ENCODE data around the gene MCRIP1. TPM values are rescaled to one million over a fixed set of nuclear protein-coding genes. Genes with fewer than 3 reads are reported as not detected.

The MCRIP1 gene
- total and polyA plus RNA-seq, 4 donors, result 16.6 to 42.0 (median 26.2) TPM

Other genes starting within 250 kb of the MCRIP1 start
- gene NPLOC4, start 196.2 kb downstream of the MCRIP1 start, total RNA-seq, result 10 to 100 TPM; 65.6 to 67.4 TPM
- 10 to 100 TPM; 23.5 to 35.7 TPM for gene NPLOC4, start 196.2 kb downstream of the MCRIP1 start, polyA plus RNA-seq
- under 1 TPM; 0.17 to 0.84 TPM for gene TSPAN10, start 196.1 kb downstream of the MCRIP1 start, total RNA-seq
- gene TSPAN10, start 196.1 kb downstream of the MCRIP1 start, polyA plus RNA-seq, result under 1 TPM; 0.22 to 0.36 TPM
- 1 to 10 TPM in 1 of 2 donors, under 1 TPM in 1; 0.25 to 1.2 TPM for gene PDE6G, start 176.7 kb downstream of the MCRIP1 start, total RNA-seq
- gene PDE6G, start 176.7 kb downstream of the MCRIP1 start, polyA plus RNA-seq, result 1 to 10 TPM; 1.3 to 1.9 TPM
- 10 to 100 TPM; 11.2 to 15.2 TPM for gene OXLD1, start 166.7 kb downstream of the MCRIP1 start, total RNA-seq
- 10 to 100 TPM; 22.8 to 26.4 TPM for gene OXLD1, start 166.7 kb downstream of the MCRIP1 start, polyA plus RNA-seq
- gene CCDC137, start 166.6 kb downstream of the MCRIP1 start, total RNA-seq, result 1 to 10 TPM; 4.3 to 4.8 TPM
- gene CCDC137, start 166.6 kb downstream of the MCRIP1 start, polyA plus RNA-seq, result 1 to 10 TPM; 5.7 to 6.9 TPM
- 10 to 100 TPM in 1 of 2 donors, 1 to 10 TPM in 1; 9.8 to 12.9 TPM for gene ARL16, start 149.5 kb downstream of the MCRIP1 start, total RNA-seq
- 10 to 100 TPM in 1 of 2 donors, 1 to 10 TPM in 1; 7.9 to 24.3 TPM for gene ARL16, start 149.5 kb downstream of the MCRIP1 start, polyA plus RNA-seq
- 10 to 100 TPM; 27.6 to 31.6 TPM for gene HGS, start 149.3 kb downstream of the MCRIP1 start, total RNA-seq
- 10 to 100 TPM; 21.8 to 28.7 TPM for gene HGS, start 149.3 kb downstream of the MCRIP1 start, polyA plus RNA-seq
- 10 to 100 TPM in 1 of 2 donors, 1 to 10 TPM in 1; 9.1 to 15.1 TPM for gene MRPL12, start 129.9 kb downstream of the MCRIP1 start, total RNA-seq
- gene MRPL12, start 129.9 kb downstream of the MCRIP1 start, polyA plus RNA-seq, result 100 to 1,000 TPM; 103 to 121 TPM
- 10 to 100 TPM; 19.8 to 54.6 TPM for gene SLC25A10, start 121.0 kb downstream of the MCRIP1 start, total RNA-seq
- gene SLC25A10, start 121.0 kb downstream of the MCRIP1 start, polyA plus RNA-seq, result 10 to 100 TPM; 36.7 to 51.2 TPM
- 10 to 100 TPM; 20.7 to 72.0 TPM for gene GCGR, start 29.1 kb downstream of the MCRIP1 start, total RNA-seq
- gene GCGR, start 29.1 kb downstream of the MCRIP1 start, polyA plus RNA-seq, result 10 to 100 TPM; 42.0 to 55.8 TPM
- gene PPP1R27, start 1.8 kb upstream of the MCRIP1 start, total RNA-seq, result not detected
- under 1 TPM; 0.31 to 0.35 TPM for gene PPP1R27, start 1.8 kb upstream of the MCRIP1 start, polyA plus RNA-seq
- 1,000 to 10,000 TPM; 1,086 to 3,361 TPM for gene P4HB, start 27.2 kb upstream of the MCRIP1 start, total RNA-seq
- gene P4HB, start 27.2 kb upstream of the MCRIP1 start, polyA plus RNA-seq, result 1,000 to 10,000 TPM in 1 of 2 donors, 100 to 1,000 TPM in 1; 1,000 to 2,066 TPM
- 10 to 100 TPM; 35.5 to 47.3 TPM for gene ARHGDIA, start 38.0 kb upstream of the MCRIP1 start, total RNA-seq
- gene ARHGDIA, start 38.0 kb upstream of the MCRIP1 start, polyA plus RNA-seq, result 100 to 1,000 TPM; 103 to 142 TPM
- gene ALYREF, start 58.3 kb upstream of the MCRIP1 start, total RNA-seq, result 10 to 100 TPM; 22.6 to 67.4 TPM
- gene ALYREF, start 58.3 kb upstream of the MCRIP1 start, polyA plus RNA-seq, result 10 to 100 TPM in 1 of 2 donors, 1 to 10 TPM in 1; 2.5 to 24.6 TPM
- gene ANAPC11, start 58.4 kb upstream of the MCRIP1 start, total RNA-seq, result 10 to 100 TPM; 71.0 to 78.7 TPM
- gene ANAPC11, start 58.4 kb upstream of the MCRIP1 start, polyA plus RNA-seq, result 100 to 1,000 TPM; 160 to 246 TPM
- under 1 TPM; 0.25 to 0.84 TPM for gene NPB, start 68.9 kb upstream of the MCRIP1 start, total RNA-seq
- under 1 TPM; 0.15 to 0.92 TPM for gene NPB, start 68.9 kb upstream of the MCRIP1 start, polyA plus RNA-seq
- gene PCYT2, start 78.1 kb upstream of the MCRIP1 start, total RNA-seq, result 100 to 1,000 TPM in 1 of 2 donors, 10 to 100 TPM in 1; 86.0 to 101 TPM
- 10 to 100 TPM; 63.9 to 90.9 TPM for gene PCYT2, start 78.1 kb upstream of the MCRIP1 start, polyA plus RNA-seq
- 10 to 100 TPM; 13.5 to 16.5 TPM for gene SIRT7, start 84.9 kb upstream of the MCRIP1 start, total RNA-seq
- gene SIRT7, start 84.9 kb upstream of the MCRIP1 start, polyA plus RNA-seq, result 1 to 10 TPM; 7.1 to 9.4 TPM
- 10 to 100 TPM; 11.7 to 17.0 TPM for gene MAFG, start 94.4 kb upstream of the MCRIP1 start, total RNA-seq
- 1 to 10 TPM; 3.0 to 6.1 TPM for gene MAFG, start 94.4 kb upstream of the MCRIP1 start, polyA plus RNA-seq
- gene PYCR1, start 104.0 kb upstream of the MCRIP1 start, total RNA-seq, result 10 to 100 TPM; 10.4 to 14.1 TPM
- 1 to 10 TPM; 5.0 to 5.1 TPM for gene PYCR1, start 104.0 kb upstream of the MCRIP1 start, polyA plus RNA-seq
- gene MYADML2, start 113.9 kb upstream of the MCRIP1 start, total RNA-seq, result not detected
- gene MYADML2, start 113.9 kb upstream of the MCRIP1 start, polyA plus RNA-seq, result not detected
- 1 to 10 TPM in 1 of 2 donors, under 1 TPM in 1; 0.19 to 5.4 TPM for gene NOTUM, start 127.9 kb upstream of the MCRIP1 start, total RNA-seq
- 1 to 10 TPM; 1.1 to 2.0 TPM for gene NOTUM, start 127.9 kb upstream of the MCRIP1 start, polyA plus RNA-seq
- gene ASPSCR1, start 144.3 kb upstream of the MCRIP1 start, total RNA-seq, result 10 to 100 TPM; 17.8 to 26.2 TPM
- 10 to 100 TPM; 19.0 to 21.7 TPM for gene ASPSCR1, start 144.3 kb upstream of the MCRIP1 start, polyA plus RNA-seq
- 10 to 100 TPM; 22.5 to 40.6 TPM for gene CENPX, start 189.6 kb upstream of the MCRIP1 start, total RNA-seq
- gene CENPX, start 189.6 kb upstream of the MCRIP1 start, polyA plus RNA-seq, result 10 to 100 TPM; 49.2 to 83.9 TPM
- 10 to 100 TPM in 1 of 2 donors, 1 to 10 TPM in 1; 7.2 to 14.1 TPM for gene LRRC45, start 190.0 kb upstream of the MCRIP1 start, total RNA-seq
- 1 to 10 TPM; 4.0 to 6.8 TPM for gene LRRC45, start 190.0 kb upstream of the MCRIP1 start, polyA plus RNA-seq
- gene RAC3, start 198.4 kb upstream of the MCRIP1 start, total RNA-seq, result 1 to 10 TPM; 3.1 to 6.3 TPM
- gene RAC3, start 198.4 kb upstream of the MCRIP1 start, polyA plus RNA-seq, result 1 to 10 TPM in 1 of 2 donors, under 1 TPM in 1; 0.63 to 3.5 TPM
- 100 to 1,000 TPM in 1 of 2 donors, 10 to 100 TPM in 1; 58.6 to 504 TPM for gene DCXR, start 204.4 kb upstream of the MCRIP1 start, total RNA-seq
- gene DCXR, start 204.4 kb upstream of the MCRIP1 start, polyA plus RNA-seq, result 1,000 to 10,000 TPM in 1 of 2 donors, 100 to 1,000 TPM in 1; 667 to 1,190 TPM
- 10 to 100 TPM; 15.0 to 23.7 TPM for gene RFNG, start 218.5 kb upstream of the MCRIP1 start, total RNA-seq
- 10 to 100 TPM; 23.2 to 36.0 TPM for gene RFNG, start 218.5 kb upstream of the MCRIP1 start, polyA plus RNA-seq
- 10 to 100 TPM; 59.4 to 66.3 TPM for gene GPS1, start 218.6 kb upstream of the MCRIP1 start, total RNA-seq
- 10 to 100 TPM; 53.9 to 58.3 TPM for gene GPS1, start 218.6 kb upstream of the MCRIP1 start, polyA plus RNA-seq
- gene DUS1L, start 232.5 kb upstream of the MCRIP1 start, total RNA-seq, result 10 to 100 TPM; 40.6 to 59.5 TPM
- 10 to 100 TPM; 47.2 to 74.7 TPM for gene DUS1L, start 232.5 kb upstream of the MCRIP1 start, polyA plus RNA-seq

All from liver (tissue), 4 donors.